HG03442 (cell line): Measurements from ENCODE around the gene ST6GALNAC4.

ENCODE experiments used
- ATAC-seq: cut with Tn5 transposase; IDR thresholded peaks from one replicate; pipeline ENCODE4 v1.9.1; 2021; ENCODE audit warnings: mild to moderate bottlenecking, moderate library complexity; ENCODE audit not compliant: unreplicated experiment

ST6GALNAC4 gene

GRCh38 chr9:127947841-127948710 lies 31.2 kb upstream of the ST6GALNAC4 start:
- ATAC-seq: no peak

GRCh38 chr9:127946728-127947127 lies 29.9 kb upstream of the ST6GALNAC4 start:
- no peak for ATAC-seq

GRCh38 chr9:127945942-127946341 lies 29.1 kb upstream of the ST6GALNAC4 start:
- no peak for ATAC-seq

- no peak for ATAC-seq
These were observed 28.5 kb upstream of the ST6GALNAC4 start for GRCh38 chr9:127945338-127945737.

- ATAC-seq: no peak
These were observed 27.9 kb upstream of the ST6GALNAC4 start for GRCh38 chr9:127944586-127945218.

- peak; percentile 64 for ATAC-seq
These were observed 26.9 kb upstream of the ST6GALNAC4 start for GRCh38 chr9:127943731-127944144.

- no peak for ATAC-seq
These were observed 26.3 kb upstream of the ST6GALNAC4 start for GRCh38 chr9:127943011-127943662.

GRCh38 chr9:127942216-127943010 lies 25.6 kb upstream of the ST6GALNAC4 start:
- ATAC-seq: no peak

- no peak for ATAC-seq
These were observed 25.0 kb upstream of the ST6GALNAC4 start for GRCh38 chr9:127941961-127942215.

GRCh38 chr9:127941062-127941960 lies 24.5 kb upstream of the ST6GALNAC4 start:
- ATAC-seq: no peak

- no peak for ATAC-seq
These were observed 23.8 kb upstream of the ST6GALNAC4 start for GRCh38 chr9:127940593-127940992.

- no peak for ATAC-seq
These were observed 21.5 kb upstream of the ST6GALNAC4 start for GRCh38 chr9:127938298-127938690.

GRCh38 chr9:127937388-127938297 lies 20.8 kb upstream of the ST6GALNAC4 start, which contains the start of gene DPM2:
TSS of gene DPM2 (minus strand) at chr9:127937854. CDS start at chr9:127937820, 34 bp downstream.
- peak; percentile 93 for ATAC-seq

GRCh38 chr9:127937056-127937387 lies 20.2 kb upstream of the ST6GALNAC4 start:
- ATAC-seq: no peak

GRCh38 chr9:127936347-127936852 lies 19.6 kb upstream of the ST6GALNAC4 start:
- no peak for ATAC-seq

- ATAC-seq: no peak
These were observed 19.0 kb upstream of the ST6GALNAC4 start for GRCh38 chr9:127935765-127936221.

GRCh38 chr9:127934986-127935385 lies 18.1 kb upstream of the ST6GALNAC4 start:
- ATAC-seq: no peak

- ATAC-seq: no peak
These were observed 17.4 kb upstream of the ST6GALNAC4 start for GRCh38 chr9:127934248-127934647.
